Activated CD8-positive, alpha-beta memory T cell treated with anti-CD3 and anti-CD28 coated beads, Interleukin-2, amount 50 U/mL, for 48 hours (primary cell): ENCODE data around the gene ITGAX.
"Not testable (repeated sequence)": the region's sequence is repeated elsewhere in the genome, so short reads cannot be mapped to it uniquely, and the experiment has no call there.

ENCODE experiments used
- DNase-seq: peaks from one replicate; pipeline ENCODE4 v3.0.0-alpha.2; 2020

ITGAX gene

GRCh38 chr16:31412750-31413149 is 57.8 kb downstream of the ITGAX start:
- no peak for DNase-seq

- DNase-seq: no peak
Measured at GRCh38 chr16:31413381-31413780, 58.4 kb downstream of the ITGAX start.

GRCh38 chr16:31413943-31414342 is 59.0 kb downstream of the ITGAX start:
- no peak for DNase-seq

- no peak for DNase-seq
Measured at GRCh38 chr16:31414706-31415105, 59.7 kb downstream of the ITGAX start.

GRCh38 chr16:31416371-31416770 is 61.4 kb downstream of the ITGAX start:
- DNase-seq: no peak

- DNase-seq: not testable (repeated sequence)
Measured at GRCh38 chr16:31417036-31417435, 62.1 kb downstream of the ITGAX start.

GRCh38 chr16:31417916-31418315 is 62.9 kb downstream of the ITGAX start:
- DNase-seq: no peak

- DNase-seq: no peak
Measured at GRCh38 chr16:31420037-31420436, 65.1 kb downstream of the ITGAX start.

GRCh38 chr16:31421587-31421986 is 66.6 kb downstream of the ITGAX start:
- peak; percentile 79 for DNase-seq

- no peak for DNase-seq
Measured at GRCh38 chr16:31423241-31423640, 68.3 kb downstream of the ITGAX start.

- no peak for DNase-seq
Measured at GRCh38 chr16:31423801-31424200, 68.8 kb downstream of the ITGAX start.

- peak; percentile 85 for DNase-seq
Measured at GRCh38 chr16:31427441-31428278, 72.7 kb downstream of the ITGAX start.

- no peak for DNase-seq
Measured at GRCh38 chr16:31428279-31428597, 73.3 kb downstream of the ITGAX start, which contains the start of gene COX6A2. TSS of gene COX6A2 (minus strand) at chr16:31428360. CDS start at chr16:31428325, 35 bp downstream.

GRCh38 chr16:31428638-31429247 is 73.8 kb downstream of the ITGAX start:
- DNase-seq: no peak

GRCh38 chr16:31429314-31429713 is 74.3 kb downstream of the ITGAX start:
- DNase-seq: no peak

- DNase-seq: no peak
Measured at GRCh38 chr16:31429796-31430195, 74.8 kb downstream of the ITGAX start.

- DNase-seq: no peak
Measured at GRCh38 chr16:31430380-31431052, 75.5 kb downstream of the ITGAX start.
